Upper lobe of right lung (tissue), 1 donor: ENCODE results near the gene ITLN2. TPM values are rescaled to one million over a fixed set of nuclear protein-coding genes. Genes with fewer than 3 reads are reported as not detected.
"Not testable (repeated sequence)": the region's sequence is repeated elsewhere in the genome, so short reads cannot be mapped to it uniquely, and the experiment has no call there.

Experiments used
- ATAC-seq: fragments of 200-7000 bp; cut with Tn5 transposase; one replicate; pipeline ENCODE4 v1.9.1; 2020; ENCODE audit warnings: mild to moderate bottlenecking, moderate library complexity
- DNase-seq: peaks from one replicate; pipeline ENCODE4 v3.0.0-alpha.2; 2020
- H3K27ac ChIP-seq: fragments of 200-600 bp; one replicate; pipeline ENCODE4 v1.8.0; 2022
- H3K27me3 ChIP-seq: fragments of 200-600 bp; one replicate; pipeline ENCODE4 v1.8.0; 2022; ENCODE audit warnings: mild to moderate bottlenecking
- H3K36me3 ChIP-seq: fragments of 200-600 bp; one replicate; pipeline ENCODE4 v1.8.0; 2022
- H3K4me1 ChIP-seq: fragments of 200-600 bp; one replicate; pipeline ENCODE4 v1.8.0; 2022
- H3K4me3 ChIP-seq: fragments of 200-600 bp; one replicate; pipeline ENCODE4 v1.8.0; 2022; ENCODE audit warnings: mild to moderate bottlenecking
- H3K9me3 ChIP-seq: fragments of 200-600 bp; one replicate; pipeline ENCODE4 v1.8.0; 2022
- CTCF ChIP-seq: fragments of 200-600 bp; IDR thresholded peaks from one replicate; pipeline ENCODE4 v1.8.0; 2022; ENCODE audit warnings: antibody characterized with exemption
- intact Hi-C: fragments of 100-400 bp; cut with DNase I; formaldehyde crosslinking; loops from one replicate; pipeline ENCODE4 v1.11.0; 2022
- total RNA-seq: library from RNA; stranded (reverse); fragmentation: NEBNext Ultra II Directional; extraction: Animal tissue kit (Norgen Biotek cat#: 25700); gene quantifications from one replicate; pipeline ENCODE4 v1.2.1, GENCODE V29; 2021
- donor health status: DM: no; HTN: yes; CAD: no; lungs with severe emphysema.

Gene ITLN2
- total RNA-seq, 1 donor from 2014 or later = 44.1 TPM

GRCh38 chr1:160907976-160908375 is 46.6 kb downstream of the ITLN2 start:
- no peak overlapping the region for H3K4me3 ChIP-seq
- ATAC-seq = peak; percentile 12
- H3K36me3 ChIP-seq = no peaks in the 10 kb centered on the region
- no peak overlapping the region for H3K27ac ChIP-seq
- peaks cover 14% of the 10 kb centered on the region for H3K4me1 ChIP-seq
- no peak for TF ChIP-seq CTCF
- no peaks in the 10 kb centered on the region for H3K9me3 ChIP-seq
- H3K27me3 ChIP-seq = peaks cover 8% of the 10 kb centered on the region
- intact Hi-C loops = no loop called here
- DNase-seq = no peak

GRCh38 chr1:160905617-160905989 is 49.0 kb downstream of the ITLN2 start:
- H3K27me3 ChIP-seq = peaks cover 8% of the 10 kb centered on the region
- no peak for DNase-seq
- H3K27ac ChIP-seq = peak overlapping the region; percentile 34

GRCh38 chr1:160904783-160905616 is 49.6 kb downstream of the ITLN2 start:
- Histone ChIP-seq H3K27ac (peak overlapping the region; percentile 34), H3K9me3 (no peaks in the 10 kb centered on the region), H3K4me1 (peaks cover 8% of the 10 kb centered on the region), H3K27me3 (peaks cover 3% of the 10 kb centered on the region), H3K36me3 (no peaks in the 10 kb centered on the region), H3K4me3 (no peak overlapping the region)
- no peak for DNase-seq
- TF ChIP-seq CTCF = no peak
- intact Hi-C loops = no loop called here
- peak; percentile 86 for ATAC-seq

More at GRCh38 chr1:160905617-160905989, 49.0 kb downstream of the ITLN2 start:
- intact Hi-C loops = no loop called here
- Histone ChIP-seq H3K4me3 (no peak overlapping the region), H3K9me3 (no peaks in the 10 kb centered on the region), H3K4me1 (peaks cover 8% of the 10 kb centered on the region), H3K36me3 (no peaks in the 10 kb centered on the region)
- TF ChIP-seq CTCF = no peak
- ATAC-seq = peak; percentile 21

- H3K9me3 ChIP-seq, intact Hi-C loops, H3K36me3 ChIP-seq, ATAC-seq, DNase-seq, H3K27me3 ChIP-seq, H3K27ac ChIP-seq, H3K4me3 ChIP-seq, H3K4me1 ChIP-seq: not testable (repeated sequence)
These were observed 52.4 kb downstream of the ITLN2 start for GRCh38 chr1:160902251-160902650.

- Histone ChIP-seq H3K27me3 (no peaks in the 10 kb centered on the region), H3K9me3 (no peaks in the 10 kb centered on the region), H3K27ac (no peak overlapping the region), H3K4me3 (no peak overlapping the region), H3K36me3 (no peaks in the 10 kb centered on the region), H3K4me1 (peaks cover 8% of the 10 kb centered on the region)
- ATAC-seq (no peak), DNase-seq (no peak)
- intact Hi-C loops = no loop called here
- TF ChIP-seq CTCF = no peak
These were observed 52.8 kb downstream of the ITLN2 start for GRCh38 chr1:160901768-160902167.

- H3K4me1 ChIP-seq, H3K4me3 ChIP-seq, ATAC-seq, H3K36me3 ChIP-seq, H3K9me3 ChIP-seq, H3K27ac ChIP-seq, DNase-seq, H3K27me3 ChIP-seq, intact Hi-C loops: not testable (repeated sequence)
These were observed 53.9 kb downstream of the ITLN2 start for GRCh38 chr1:160900683-160901082.

Other genes starting within 250 kb of the ITLN2 start
- gene CD48, start 243.0 kb downstream of the ITLN2 start, total RNA-seq = 21.5 TPM
- gene SLAMF7, start 215.6 kb downstream of the ITLN2 start, total RNA-seq = 9.2 TPM
- 3.3 TPM for gene LY9, start 158.6 kb downstream of the ITLN2 start, total RNA-seq
- 3.0 TPM for gene CD244, start 91.9 kb downstream of the ITLN2 start, total RNA-seq
- gene ITLN1, start 69.6 kb downstream of the ITLN2 start, total RNA-seq = 295 TPM
- 167 TPM for gene F11R, start 66.3 kb upstream of the ITLN2 start, total RNA-seq
- 50.6 TPM for gene TSTD1, start 84.2 kb upstream of the ITLN2 start, total RNA-seq
- gene USF1, start 91.2 kb upstream of the ITLN2 start, total RNA-seq = 67.6 TPM
- gene ARHGAP30, start 115.1 kb upstream of the ITLN2 start, total RNA-seq = 38.0 TPM
- gene NECTIN4, start 134.7 kb upstream of the ITLN2 start, total RNA-seq = 5.4 TPM
- 3.2 TPM for gene KLHDC9, start 143.6 kb upstream of the ITLN2 start, total RNA-seq
- 56.2 TPM for gene PFDN2, start 163.2 kb upstream of the ITLN2 start, total RNA-seq
- 42.1 TPM for gene NIT1, start 163.3 kb upstream of the ITLN2 start, total RNA-seq
- 37.5 TPM for gene DEDD, start 177.9 kb upstream of the ITLN2 start, total RNA-seq
- gene UFC1, start 199.2 kb upstream of the ITLN2 start, total RNA-seq = 84.4 TPM
- 27.7 TPM for gene USP21, start 204.7 kb upstream of the ITLN2 start, total RNA-seq
- gene PPOX, start 211.6 kb upstream of the ITLN2 start, total RNA-seq = 23.3 TPM
- gene B4GALT3, start 222.7 kb upstream of the ITLN2 start, total RNA-seq = 35.7 TPM
- gene ADAMTS4, start 244.2 kb upstream of the ITLN2 start, total RNA-seq = 7.8 TPM
- 66.9 TPM for gene NDUFS2, start 247.6 kb upstream of the ITLN2 start, total RNA-seq